NCI-H226 (cell line): ENCODE results near the gene TULP3.

Source experiments
- DNase-seq: peaks from one replicate; pipeline ENCODE4 v3.0.0-alpha.2; 2015

TULP3 gene

GRCh38 chr12:2936301-2936700, 45.6 kb downstream of the TULP3 start:
- no peak for DNase-seq

GRCh38 chr12:2937500-2937899, 46.8 kb downstream of the TULP3 start:
- no peak for DNase-seq

DNA sequence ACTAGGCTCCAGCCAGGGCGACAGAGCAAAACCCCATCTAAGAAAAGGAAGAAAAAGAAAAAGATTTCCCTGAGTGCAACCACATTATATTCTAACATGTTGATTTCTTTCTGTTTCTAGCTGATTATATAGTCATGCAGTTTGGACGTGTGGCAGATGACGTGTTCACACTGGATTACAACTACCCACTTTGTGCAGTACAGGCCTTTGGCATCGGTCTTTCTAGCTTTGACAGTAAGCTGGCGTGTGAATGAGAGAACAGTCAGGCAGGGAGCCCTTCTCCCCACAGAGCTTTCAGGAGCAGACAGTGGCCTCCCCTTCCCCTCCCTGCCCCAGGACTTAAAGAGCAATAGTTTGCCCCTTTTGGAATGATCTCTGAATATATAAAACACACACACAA, 48.5 kb downstream of the TULP3 start:
- DNase-seq, result no peak

GRCh38 chr12:2940564-2940963, 49.9 kb downstream of the TULP3 start:
- DNase-seq, result no peak

- no peak for DNase-seq
These were observed 50.8 kb downstream of the TULP3 start for GRCh38 chr12:2941524-2941923.

GRCh38 chr12:2944401-2945047, 53.8 kb downstream of the TULP3 start:
- peak; percentile 27 for DNase-seq

- no peak for DNase-seq
These were observed 58.7 kb downstream of the TULP3 start for GRCh38 chr12:2949411-2949810.

GRCh38 chr12:2955888-2956287, 65.2 kb downstream of the TULP3 start:
- DNase-seq, result no peak

DNA sequence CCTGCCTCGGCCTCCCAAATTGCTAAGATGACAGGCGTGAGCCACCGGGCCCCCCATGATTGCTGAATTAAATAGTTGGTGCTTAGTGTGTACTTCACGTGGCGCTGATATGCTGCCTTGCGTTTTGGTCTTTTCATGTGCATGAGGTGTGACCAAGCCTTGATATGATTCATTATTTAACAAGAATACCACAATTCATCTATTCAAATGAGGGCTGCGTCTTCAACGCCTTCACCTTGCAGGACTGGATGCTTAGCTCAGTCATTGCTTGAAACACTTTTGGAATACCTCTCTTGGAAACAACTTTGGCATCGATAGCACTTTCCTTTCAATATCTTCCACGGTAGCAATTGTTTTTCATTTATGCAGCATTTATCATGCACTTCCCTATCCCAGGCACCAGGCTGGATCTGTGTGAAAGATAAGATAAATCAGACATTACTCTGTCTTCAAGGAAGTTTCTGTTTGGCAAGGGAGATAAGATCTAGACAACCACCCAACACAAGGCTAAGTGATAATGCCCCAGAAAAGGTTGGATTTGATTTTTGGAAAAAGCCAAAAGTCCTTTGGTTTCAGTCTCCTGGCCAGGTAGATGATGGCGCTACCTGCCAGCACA, 67.2 kb downstream of the TULP3 start:
- no peak for DNase-seq

DNA sequence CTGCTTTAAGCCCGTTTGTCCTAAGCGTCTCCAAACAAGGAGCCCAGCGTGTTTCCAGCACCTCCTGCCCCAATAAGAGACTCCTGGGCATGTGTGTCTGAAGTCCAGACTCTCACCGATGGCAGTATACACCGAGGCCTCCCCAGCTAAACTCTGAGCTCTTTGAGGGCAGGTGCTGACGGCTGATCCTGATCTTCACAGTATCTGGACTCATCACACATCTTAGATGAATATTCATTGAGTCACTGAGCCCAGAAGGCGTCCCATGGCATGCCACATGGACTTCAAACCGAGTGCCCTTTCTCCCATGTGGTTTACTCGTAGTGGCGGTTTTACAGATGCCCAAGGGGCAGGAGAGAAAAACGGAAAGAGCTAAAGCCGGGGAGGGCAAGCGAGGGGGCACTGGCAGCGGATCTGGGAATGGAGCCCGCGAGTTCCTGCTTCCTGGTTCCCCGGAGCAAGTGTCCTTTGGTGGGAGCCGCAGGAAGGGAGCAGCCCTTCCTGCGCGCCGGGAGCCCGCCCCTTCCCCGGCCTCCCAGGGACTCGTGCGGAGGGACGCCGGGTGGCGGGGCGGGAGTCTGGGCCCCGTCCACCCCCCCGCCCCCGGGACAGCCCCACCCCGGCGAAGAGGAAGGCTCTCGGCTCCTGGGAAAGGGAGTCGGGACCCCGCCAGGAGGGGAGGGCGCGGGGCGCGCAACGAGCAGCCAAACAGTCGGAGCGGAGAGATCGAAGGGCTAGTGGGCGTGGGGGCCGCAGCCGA, 67.9 kb downstream of the TULP3 start:
- DNase-seq, result peak; percentile 91

DNA sequence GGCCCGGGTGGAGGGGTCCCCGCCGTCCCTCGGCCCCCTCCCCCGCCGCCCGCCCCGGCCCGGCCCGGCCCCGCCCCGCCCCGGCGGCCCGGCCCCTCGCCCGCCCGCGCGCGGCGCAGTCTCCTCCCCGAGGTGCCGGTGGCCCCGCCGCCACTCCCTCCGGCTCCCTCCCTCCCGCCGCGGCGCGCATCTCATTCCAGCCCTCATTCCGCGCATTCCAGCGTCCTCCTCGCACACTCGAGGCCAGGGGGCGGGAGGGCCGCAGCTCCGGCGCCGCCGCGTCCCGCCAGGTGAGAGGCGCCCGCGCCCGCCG, 68.5 kb downstream of the TULP3 start, which contains the start of gene TEAD4:
TSS of gene TEAD4 (plus strand) at position 206 of the 313 bp plus-strand sequence.
- peak; percentile 91 for DNase-seq

DNA sequence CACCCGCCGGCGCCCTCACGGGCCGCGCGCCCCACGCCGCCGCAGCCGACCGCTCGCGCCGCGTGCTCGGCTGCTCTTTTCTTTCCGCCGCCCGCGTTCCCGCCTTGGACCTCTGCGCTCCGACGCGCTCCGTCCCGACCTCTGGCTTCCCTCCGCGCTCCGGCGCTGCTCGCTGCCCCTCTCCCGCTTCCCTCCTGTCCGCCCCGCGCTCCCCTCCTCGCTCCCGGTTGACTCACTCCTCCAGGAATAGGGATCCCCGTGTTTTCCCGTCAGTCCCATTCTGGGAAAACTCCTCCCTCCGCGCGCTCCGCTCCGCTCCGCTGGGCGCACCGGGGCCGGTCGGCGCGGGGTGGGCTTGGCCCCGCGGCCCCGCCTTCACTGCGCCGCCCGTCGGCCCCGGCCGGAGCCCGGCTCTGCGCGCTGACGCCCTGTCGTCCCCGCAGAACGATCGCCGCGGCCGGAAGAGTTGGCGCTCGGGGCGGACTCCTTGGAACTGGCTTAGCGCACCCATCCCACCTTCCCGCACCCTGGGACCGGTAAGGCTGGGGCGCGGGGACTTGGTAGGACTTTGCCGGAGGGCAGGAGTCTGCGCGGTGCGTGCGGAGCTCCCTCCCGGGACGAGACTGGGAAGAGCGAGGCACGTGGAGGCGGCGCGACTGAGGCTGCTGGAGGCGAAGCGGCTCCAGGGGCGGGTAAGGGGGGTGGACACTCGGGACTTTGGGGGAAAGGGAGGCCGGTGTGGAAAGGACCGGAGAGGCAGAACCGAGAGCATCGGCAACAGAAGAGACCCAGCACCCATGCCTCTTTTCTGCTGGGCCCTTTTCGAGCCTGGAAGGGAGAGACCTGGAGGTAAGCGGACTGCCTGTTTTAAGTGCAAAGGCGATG, 69.1 kb downstream of the TULP3 start:
- DNase-seq, result peak; percentile 51

- DNase-seq, result peak; percentile 63
These were observed 69.8 kb downstream of the TULP3 start for GRCh38 chr12:2960390-2960956.

DNA sequence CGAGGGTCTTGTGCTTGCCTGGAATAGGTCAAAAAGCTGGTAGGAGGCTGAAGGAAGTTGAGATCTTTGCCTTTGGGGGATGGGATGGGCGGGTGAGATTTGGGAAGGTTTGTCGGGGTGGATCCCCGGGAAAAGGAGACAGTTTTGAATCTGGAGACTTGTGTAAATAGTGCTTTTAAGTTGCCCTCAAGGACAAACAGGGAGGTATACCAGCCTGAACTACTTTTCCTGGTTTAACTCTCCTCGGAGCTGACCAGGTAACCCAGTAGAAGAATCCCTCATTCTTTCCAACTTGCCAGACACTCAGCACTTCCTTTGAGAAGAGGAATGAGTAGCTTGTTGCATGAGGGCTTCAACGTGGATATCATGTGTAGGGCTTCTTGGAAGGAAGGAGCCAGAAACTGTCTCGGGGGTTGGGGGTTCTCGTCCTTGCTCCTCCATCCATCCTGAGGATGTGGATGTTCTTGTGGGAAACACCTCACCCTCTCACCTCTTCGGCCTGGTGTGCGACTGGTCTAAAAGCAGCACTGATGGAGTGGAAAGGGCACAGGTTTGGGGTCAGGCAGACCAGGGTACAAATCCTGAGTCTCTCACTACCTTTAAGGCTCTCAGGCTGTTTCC, 70.4 kb downstream of the TULP3 start:
- DNase-seq, result no peak

DNA sequence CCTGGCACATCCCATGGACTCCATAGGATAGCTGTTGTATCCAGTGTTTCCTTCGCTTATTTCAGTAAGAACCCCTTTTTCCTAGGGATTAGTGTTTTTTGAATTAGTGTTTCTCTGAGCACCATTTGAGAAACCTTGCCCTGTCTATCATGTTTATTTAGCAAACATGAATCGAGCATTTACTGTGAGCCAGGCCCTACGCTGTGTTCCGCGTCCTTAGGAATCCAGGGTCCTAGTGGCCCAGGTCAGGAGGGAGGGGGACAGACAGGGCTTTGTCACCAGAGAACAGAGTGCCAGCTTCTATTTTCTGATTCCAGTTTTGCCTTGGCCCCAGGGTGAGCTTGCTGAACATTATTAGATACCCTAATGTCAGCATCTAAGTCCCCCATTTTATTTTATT, 71.0 kb downstream of the TULP3 start:
- no peak for DNase-seq

DNA sequence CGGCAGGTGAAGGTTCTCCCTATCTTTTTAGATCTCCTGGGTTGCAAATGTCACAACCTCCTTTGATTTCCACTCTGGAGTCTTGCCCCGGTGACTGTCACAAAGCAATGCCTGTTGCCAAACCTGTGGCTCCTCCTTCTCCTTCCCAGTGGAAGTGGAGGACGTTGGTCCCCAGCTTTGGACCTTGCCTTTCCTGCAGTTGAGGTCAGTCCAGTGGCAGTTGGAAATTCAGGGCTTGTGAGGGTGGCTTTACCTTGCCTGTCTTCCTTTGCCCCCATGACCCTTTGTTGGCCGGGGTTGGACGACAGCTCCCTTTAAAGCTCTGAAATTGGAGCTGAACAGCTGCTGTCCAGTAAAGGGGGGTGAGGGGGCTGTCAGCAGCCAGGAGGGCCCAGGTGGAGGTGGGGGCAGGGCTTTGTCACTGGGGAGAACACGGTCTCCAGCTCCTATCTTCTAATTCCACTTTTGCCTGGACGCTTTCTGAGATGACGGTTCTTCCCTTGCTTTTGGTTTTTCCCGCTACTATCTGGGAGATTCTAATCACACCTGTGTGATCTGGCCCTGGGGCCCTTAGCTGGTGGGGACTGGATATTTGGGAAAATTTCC, 72.6 kb downstream of the TULP3 start:
- no peak for DNase-seq

GRCh38 chr12:2963760-2964292, 73.1 kb downstream of the TULP3 start:
- DNase-seq, result no peak

- no peak for DNase-seq
These were observed 77.0 kb downstream of the TULP3 start for GRCh38 chr12:2967651-2968050.

- DNase-seq, result peak; percentile 74
These were observed 80.1 kb downstream of the TULP3 start for GRCh38 chr12:2970744-2971143.

- DNase-seq, result no peak
These were observed 82.9 kb downstream of the TULP3 start for GRCh38 chr12:2973566-2973965.

GRCh38 chr12:2974560-2974971, 83.9 kb downstream of the TULP3 start:
- peak; percentile 54 for DNase-seq

GRCh38 chr12:2976581-2976996, 85.9 kb downstream of the TULP3 start:
- peak; percentile 13 for DNase-seq
